NCI-H524 (cell line): ENCODE data around the gene SETD2.
"Not testable (repeated sequence)": the region's sequence is repeated elsewhere in the genome, so short reads cannot be mapped to it uniquely, and the experiment has no call there.

Experiments used
- DNase-seq, 2 experiments: peaks; one replicate each; lab custom pipeline; 2025; lab: John Stamatoyannopoulos, UW

The SETD2 gene

GRCh38 chr3:47164007-47164881, at the start of gene SETD2:
Gene SETD2, minus strand, starts transcription at chr3:47164113. Its CDS starts 189 bp downstream, at chr3:47163924.
- DNase-seq, result peak; percentile 74 to 85

- DNase-seq, result no peak
Measured at GRCh38 chr3:47210863-47211405, 47.0 kb upstream of the SETD2 start.

- DNase-seq, result not testable (repeated sequence)
Measured at GRCh38 chr3:47206022-47206421, 42.1 kb upstream of the SETD2 start.

GRCh38 chr3:47204875-47205274, 41.0 kb upstream of the SETD2 start:
- DNase-seq, result no peak

GRCh38 chr3:47202542-47202941, 38.6 kb upstream of the SETD2 start:
- DNase-seq, result no peak

- DNase-seq, result no peak
Measured at GRCh38 chr3:47197287-47197686, 33.4 kb upstream of the SETD2 start.

GRCh38 chr3:47194994-47195393, 31.1 kb upstream of the SETD2 start:
- no peak for DNase-seq

- DNase-seq, result no peak
Measured at GRCh38 chr3:47193871-47194859, 30.3 kb upstream of the SETD2 start.

- DNase-seq, result no peak
Measured at GRCh38 chr3:47186285-47186684, 22.4 kb upstream of the SETD2 start.

- not testable (repeated sequence) for DNase-seq
Measured at GRCh38 chr3:47181685-47182084, 17.8 kb upstream of the SETD2 start.

- DNase-seq, result not testable (repeated sequence)
Measured at GRCh38 chr3:47180011-47180410, 16.1 kb upstream of the SETD2 start.

- no peak for DNase-seq
Measured at GRCh38 chr3:47176582-47176981, 12.7 kb upstream of the SETD2 start.

- peak; percentile 7 to 49 for DNase-seq
Measured at GRCh38 chr3:47163169-47164006, 525 bp downstream of the SETD2 start.

GRCh38 chr3:47162697-47163168, 1.2 kb downstream of the SETD2 start:
- peak in 1 of 2 experiments; percentile 1 for DNase-seq

GRCh38 chr3:47161983-47162696, 1.8 kb downstream of the SETD2 start:
- DNase-seq, result no peak

- no peak for DNase-seq
Measured at GRCh38 chr3:47159820-47160219, 4.1 kb downstream of the SETD2 start.

- DNase-seq, result no peak
Measured at GRCh38 chr3:47158208-47158607, 5.7 kb downstream of the SETD2 start.

GRCh38 chr3:47156396-47156795, 7.5 kb downstream of the SETD2 start:
- DNase-seq, result no peak

- DNase-seq, result no peak
Measured at GRCh38 chr3:47152578-47152977, 11.3 kb downstream of the SETD2 start.

GRCh38 chr3:47151836-47152235, 12.1 kb downstream of the SETD2 start:
- DNase-seq, result no peak
